Myocyte (in vitro differentiated cells): Measurements from ENCODE around the gene CDK5RAP1. TPM values are rescaled to one million over a fixed set of nuclear protein-coding genes. Genes with fewer than 3 reads are reported as not detected.

Experiments
- DNase-seq: peaks from one replicate; pipeline ENCODE4 v3.0.0-alpha.2; 2012; ENCODE audit warnings: low read depth
- total RNA-seq: library from RNA; depleted of rRNA; stranded (reverse); fragments of >200 nt; gene quantifications from 2 replicates; pipeline ENCODE4 v1.2.3, GENCODE V29; 2014

Gene CDK5RAP1
- total RNA-seq, 1 donor from 2014 or later = 28.1 TPM

- DNase-seq = no peak
These were observed 64.9 kb downstream of the CDK5RAP1 start for GRCh38 chr20:33336375-33336774.

GRCh38 chr20:33334111-33334510 lies 67.2 kb downstream of the CDK5RAP1 start:
- no peak for DNase-seq

GRCh38 chr20:33333616-33334015 lies 67.7 kb downstream of the CDK5RAP1 start:
- no peak for DNase-seq

GRCh38 chr20:33332905-33333456 lies 68.3 kb downstream of the CDK5RAP1 start:
- no peak for DNase-seq

- no peak for DNase-seq
These were observed 72.9 kb downstream of the CDK5RAP1 start for GRCh38 chr20:33328157-33329137.

GRCh38 chr20:33325350-33325749 lies 76.0 kb downstream of the CDK5RAP1 start:
- no peak for DNase-seq

GRCh38 chr20:33323236-33323635 lies 78.1 kb downstream of the CDK5RAP1 start:
- no peak for DNase-seq

- no peak for DNase-seq
These were observed 78.9 kb downstream of the CDK5RAP1 start for GRCh38 chr20:33322456-33322855.

- DNase-seq = no peak
These were observed 81.3 kb downstream of the CDK5RAP1 start for GRCh38 chr20:33320006-33320405.

- no peak for DNase-seq
These were observed 83.3 kb downstream of the CDK5RAP1 start for GRCh38 chr20:33318096-33318429.

GRCh38 chr20:33317424-33318095 lies 83.8 kb downstream of the CDK5RAP1 start:
- DNase-seq = no peak

GRCh38 chr20:33316958-33317357 lies 84.4 kb downstream of the CDK5RAP1 start:
- DNase-seq = no peak

- no peak for DNase-seq
These were observed 85.0 kb downstream of the CDK5RAP1 start for GRCh38 chr20:33316343-33316742.

- no peak for DNase-seq
These were observed 87.5 kb downstream of the CDK5RAP1 start for GRCh38 chr20:33313686-33314314.

GRCh38 chr20:33312583-33312982 lies 88.7 kb downstream of the CDK5RAP1 start:
- DNase-seq = no peak

GRCh38 chr20:33311996-33312395 lies 89.3 kb downstream of the CDK5RAP1 start:
- no peak for DNase-seq

GRCh38 chr20:33311011-33311410 lies 90.3 kb downstream of the CDK5RAP1 start:
- no peak for DNase-seq

- DNase-seq = no peak
These were observed 90.9 kb downstream of the CDK5RAP1 start for GRCh38 chr20:33310327-33310899.

GRCh38 chr20:33309631-33310030 lies 91.7 kb downstream of the CDK5RAP1 start:
- DNase-seq = no peak
